Body of pancreas (tissue), 4 donors: ENCODE results near the gene CLEC16A. TPM values are rescaled to one million over a fixed set of nuclear protein-coding genes. Genes with fewer than 3 reads are reported as not detected.
A peak's percentile ranks its signal among the peaks of the same experiment; 100 is the strongest.

ENCODE experiments used
- ATAC-seq: fragments of 150-250 bp; one replicate; pipeline ENCODE4 v1.9.1; 2016
- DNase-seq, 4 donors: peaks; one replicate each; pipeline ENCODE4 v3.0.0-alpha.2; 2019
- H3K27ac ChIP-seq, 4 donors: fragments of 200-600 bp; sonication (generic); 1 replicate in 3 of 4; 2 replicates in 1 of 4; pipeline versions ENCODE4 v1.5.1 to v1.6.1; 2016 to 2019; ENCODE audit warnings: mild to moderate bottlenecking in 1 of 4, mixed read lengths in 1 of 4, moderate library complexity in 1 of 4
- H3K27me3 ChIP-seq, 2 donors: fragments of 200-600 bp; sonication (generic); one replicate each; pipeline ENCODE4 v1.6.0; 2016; ENCODE audit warnings: mild to moderate bottlenecking in 1 of 2
- H3K36me3 ChIP-seq, 2 donors: fragments of 200-600 bp; sonication (generic); replicated peaks in 1 of 2; 2 replicates each; pipeline ENCODE4 v1.5.1; 2016; ENCODE audit warnings: low read depth in 2 of 2; ENCODE audit not compliant: insufficient read depth in 1 of 2
- H3K4me1 ChIP-seq: fragments of 200-600 bp; sonication (generic); one replicate; pipeline ENCODE4 v1.6.0; 2016
- H3K4me3 ChIP-seq, 2 donors: fragments of 200-600 bp; sonication (generic); 1 replicate in 1 of 2; 2 replicates in 1 of 2; pipeline ENCODE4 v1.5.1; 2016 to 2019
- H3K9me3 ChIP-seq, 3 donors: fragments of 200-600 bp; sonication (generic); 1 replicate in 2 of 3; 2 replicates in 1 of 3; pipeline ENCODE4 v1.5.1; 2016
- POLR2A ChIP-seq, 3 donors: fragments of 450-650 bp; IDR thresholded peaks; one replicate each; pipeline ENCODE4 v1.6.1; 2016; ENCODE audit warnings: antibody characterized with exemption in 3 of 3, mild to moderate bottlenecking in 2 of 3
- WGBS, 2 donors: methylation state at CpG; one replicate each; pipeline ENCODE4 v1.1.5; 2017; 5-methylcytosine and 5-hydroxymethylcytosine counted together
- intact Hi-C: fragments of 100-400 bp; cut with DNase I; formaldehyde crosslinking; loops from one replicate; pipeline ENCODE4 v1.15.1; 2023
- total RNA-seq, 2 donors: library from RNA; depleted of rRNA; stranded (reverse); fragments of >200 nt; gene quantifications; one replicate each; pipeline ENCODE4 v1.1.0, GENCODE V29; 2016
- TF ChIP-seq, protein P1 (sequence below), 7 experiments: fragments of 450-650 bp in 4 of 7; fragments of 200-600 bp in 3 of 7; sonication (generic) in 3 of 7; IDR thresholded peaks; one replicate each; pipeline ENCODE4 v1.5.1; 2016 to 2019; ENCODE audit warnings: antibody characterized with exemption in 7 of 7

Gene CLEC16A
- total RNA-seq, 2 donors from 2014 or later: 15.0 to 21.4 TPM

DNA sequence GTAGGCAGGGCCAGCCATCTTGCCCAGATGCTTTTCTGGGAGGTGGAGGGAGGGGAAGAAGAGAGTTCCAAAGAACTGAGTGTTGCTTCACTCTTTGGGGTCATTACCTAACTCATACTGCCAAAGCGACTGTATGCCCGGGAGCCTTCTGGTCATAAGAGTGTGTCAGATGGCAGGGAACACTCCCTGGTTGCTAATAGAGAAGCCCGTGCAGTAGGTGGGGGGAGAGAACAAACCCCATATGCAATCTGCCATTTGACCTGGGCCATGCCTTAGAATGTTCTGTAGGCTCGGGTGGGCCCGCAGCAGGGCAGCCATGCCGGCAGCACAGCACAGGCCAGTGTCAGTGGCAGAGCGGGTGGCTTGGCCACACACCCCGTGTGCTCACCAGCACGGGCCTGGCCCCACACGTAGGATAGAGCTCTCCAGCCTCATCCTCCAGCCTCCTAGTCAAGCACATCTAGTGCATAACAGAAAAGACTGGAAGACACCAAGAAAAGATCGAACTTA, 191.2 kb downstream of the CLEC16A start:
- 89 to 97% methylated on average over 3 to 11 of the region's 11 CpGs for WGBS, 2 donors
- H3K27ac ChIP-seq: no peak overlapping the region
- peaks cover 24% of the 10 kb centered on the region for H3K4me1 ChIP-seq
- no peaks in the 10 kb centered on the region for H3K27me3 ChIP-seq
- no peak for TF ChIP-seq POLR2A (IDR thresholded peaks at IDR 0.05)
- TF ChIP-seq, protein P1, sequence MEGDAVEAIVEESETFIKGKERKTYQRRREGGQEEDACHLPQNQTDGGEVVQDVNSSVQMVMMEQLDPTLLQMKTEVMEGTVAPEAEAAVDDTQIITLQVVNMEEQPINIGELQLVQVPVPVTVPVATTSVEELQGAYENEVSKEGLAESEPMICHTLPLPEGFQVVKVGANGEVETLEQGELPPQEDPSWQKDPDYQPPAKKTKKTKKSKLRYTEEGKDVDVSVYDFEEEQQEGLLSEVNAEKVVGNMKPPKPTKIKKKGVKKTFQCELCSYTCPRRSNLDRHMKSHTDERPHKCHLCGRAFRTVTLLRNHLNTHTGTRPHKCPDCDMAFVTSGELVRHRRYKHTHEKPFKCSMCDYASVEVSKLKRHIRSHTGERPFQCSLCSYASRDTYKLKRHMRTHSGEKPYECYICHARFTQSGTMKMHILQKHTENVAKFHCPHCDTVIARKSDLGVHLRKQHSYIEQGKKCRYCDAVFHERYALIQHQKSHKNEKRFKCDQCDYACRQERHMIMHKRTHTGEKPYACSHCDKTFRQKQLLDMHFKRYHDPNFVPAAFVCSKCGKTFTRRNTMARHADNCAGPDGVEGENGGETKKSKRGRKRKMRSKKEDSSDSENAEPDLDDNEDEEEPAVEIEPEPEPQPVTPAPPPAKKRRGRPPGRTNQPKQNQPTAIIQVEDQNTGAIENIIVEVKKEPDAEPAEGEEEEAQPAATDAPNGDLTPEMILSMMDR (IDR thresholded peaks at IDR 0.05): no peak
- DNase-seq: peak in 1 of 4 donors; percentile 30
- intact Hi-C loops: no loop called here
- no peak overlapping the region for H3K4me3 ChIP-seq
- H3K36me3 ChIP-seq: no peaks in the 10 kb centered on the region
- no peak for ATAC-seq
- no peaks in the 10 kb centered on the region for H3K9me3 ChIP-seq

DNA sequence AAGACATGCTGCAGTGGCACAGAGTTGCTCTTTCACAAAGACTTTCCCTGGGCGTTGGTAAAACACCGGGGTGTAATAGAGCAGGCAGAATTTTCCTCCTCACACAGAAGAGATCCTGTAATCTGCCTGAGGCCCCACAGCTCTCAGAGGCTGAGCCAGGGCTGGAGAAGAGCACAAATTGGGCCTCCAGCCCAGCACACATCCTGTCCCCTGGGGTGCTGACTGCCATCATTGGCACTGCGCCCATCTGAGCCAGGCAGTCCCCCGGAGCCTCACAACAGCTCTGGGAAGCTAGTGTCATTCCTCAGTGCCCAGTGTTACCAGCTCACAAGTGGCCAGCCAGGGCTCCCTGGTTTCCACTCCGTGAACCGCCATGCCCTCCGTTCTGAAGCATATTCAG, 192.2 kb downstream of the CLEC16A start:
- peak; percentile 10 for ATAC-seq
- 85 to 89% methylated on average over 5 to 7 of the region's 7 CpGs for WGBS, 2 donors
- H3K27ac ChIP-seq: peak overlapping the region in 1 of 4 donors; percentile 2
- no peaks in the 10 kb centered on the region for H3K27me3 ChIP-seq
- intact Hi-C loops: no loop called here
- no peak for TF ChIP-seq POLR2A (IDR thresholded peaks at IDR 0.05)
- TF ChIP-seq, protein P1 (IDR thresholded peaks at IDR 0.05): no peak
- H3K4me1 ChIP-seq: peaks cover 15% of the 10 kb centered on the region
- H3K36me3 ChIP-seq: no peaks in the 10 kb centered on the region
- no peak overlapping the region for H3K4me3 ChIP-seq
- DNase-seq: peak in 3 of 4 donors; percentile 34 to 45 (median 37)
- H3K9me3 ChIP-seq: no peaks in the 10 kb centered on the region

DNA sequence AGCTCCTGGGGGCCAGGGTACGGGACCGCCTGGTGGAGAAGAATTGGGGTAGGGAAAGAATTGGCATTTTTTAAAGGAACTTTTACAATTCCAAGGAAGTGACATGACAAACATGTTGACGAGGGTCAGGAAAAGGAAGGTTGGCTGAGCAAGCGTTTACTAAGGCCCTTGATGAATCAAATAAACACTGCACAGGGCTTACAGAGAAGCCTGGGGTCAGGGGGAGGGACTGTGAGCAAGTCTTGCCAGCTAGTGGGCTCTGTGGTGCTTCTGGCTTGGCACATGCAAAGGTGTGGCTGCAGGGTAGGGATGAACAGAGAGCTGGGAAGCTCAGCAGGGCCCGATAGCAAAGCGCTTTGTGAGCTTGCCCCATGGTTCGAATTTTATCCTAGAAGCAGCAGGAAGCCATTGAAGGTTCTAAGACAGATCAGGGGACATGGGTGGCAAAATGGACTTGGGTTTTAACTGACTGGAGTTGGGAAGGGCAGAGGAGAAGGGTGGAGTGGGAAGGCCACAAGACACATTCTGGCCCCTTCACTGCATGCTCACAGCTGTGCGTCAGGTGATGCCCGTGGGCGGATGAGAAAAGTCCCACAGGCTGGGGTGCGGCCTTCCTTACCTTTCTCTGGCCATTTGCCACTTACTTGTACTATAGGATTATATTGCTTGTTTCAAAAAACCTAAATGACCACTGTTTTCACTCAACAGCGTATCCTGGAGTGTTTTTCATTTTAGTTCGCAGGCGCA, 193.8 kb downstream of the CLEC16A start:
- 93% methylated on average over 14 of the region's 14 CpGs for WGBS, 2 donors
- no peak for DNase-seq
- no peaks in the 10 kb centered on the region for H3K36me3 ChIP-seq
- no peaks in the 10 kb centered on the region for H3K27me3 ChIP-seq
- no peak for ATAC-seq
- no peak overlapping the region for H3K27ac ChIP-seq
- intact Hi-C loops: no loop called here
- no peak overlapping the region for H3K4me3 ChIP-seq
- no peak for TF ChIP-seq POLR2A (IDR thresholded peaks at IDR 0.05)
- TF ChIP-seq, protein P1 (IDR thresholded peaks at IDR 0.05): no peak
- no peaks in the 10 kb centered on the region for H3K9me3 ChIP-seq
- H3K4me1 ChIP-seq: peaks cover 7% of the 10 kb centered on the region

DNA sequence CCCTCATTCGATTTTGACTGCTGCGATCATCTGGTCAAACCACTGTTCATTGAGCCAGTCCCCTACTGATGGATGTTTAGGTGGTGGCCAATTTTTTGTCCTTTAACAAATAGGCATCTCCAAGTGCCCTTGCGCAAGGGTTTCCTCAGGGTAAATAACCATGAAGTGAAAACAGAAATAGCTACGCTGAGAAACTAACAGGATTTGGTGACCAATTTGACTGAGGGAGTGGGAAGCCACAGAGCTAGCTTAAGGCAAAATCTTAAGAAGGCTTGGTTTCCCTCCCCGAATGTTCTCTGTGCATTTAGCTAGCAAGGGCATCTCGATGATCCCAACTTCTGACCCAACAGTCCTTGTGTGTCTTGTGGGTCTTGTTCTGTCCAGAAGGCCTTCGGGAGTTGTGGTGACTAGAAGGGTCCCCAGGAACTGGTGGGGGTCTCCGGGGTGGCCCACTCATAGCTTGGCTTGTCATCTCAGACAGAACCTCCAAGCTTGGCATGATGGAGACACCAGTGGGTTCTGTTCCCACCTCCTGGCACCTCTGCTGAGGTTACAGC, 194.5 kb downstream of the CLEC16A start:
- no peaks in the 10 kb centered on the region for H3K36me3 ChIP-seq
- H3K27me3 ChIP-seq: no peaks in the 10 kb centered on the region
- H3K4me1 ChIP-seq: peaks cover under 1% of the 10 kb centered on the region
- no peak for TF ChIP-seq POLR2A (IDR thresholded peaks at IDR 0.05)
- TF ChIP-seq, protein P1 (IDR thresholded peaks at IDR 0.05): no peak
- WGBS, 2 donors: 90 to 94% methylated on average over 7 to 8 of the region's 8 CpGs
- H3K4me3 ChIP-seq: no peak overlapping the region
- H3K9me3 ChIP-seq: no peaks in the 10 kb centered on the region
- no peak for ATAC-seq
- H3K27ac ChIP-seq: no peak overlapping the region
- no peak for DNase-seq
- intact Hi-C loops: no loop called here
